ENCODE measurements around the gene LY6G5C. TPM values are rescaled to one million over a fixed set of nuclear protein-coding genes. Genes with fewer than 3 reads are reported as not detected.

Gene LY6G5C
- total and polyA plus RNA-seq, 2 of the 13 experiments (the other 11 are each of a cell fraction or from before 2014, with no cell fraction given), result 0.33 to 0.55 TPM

DNA sequence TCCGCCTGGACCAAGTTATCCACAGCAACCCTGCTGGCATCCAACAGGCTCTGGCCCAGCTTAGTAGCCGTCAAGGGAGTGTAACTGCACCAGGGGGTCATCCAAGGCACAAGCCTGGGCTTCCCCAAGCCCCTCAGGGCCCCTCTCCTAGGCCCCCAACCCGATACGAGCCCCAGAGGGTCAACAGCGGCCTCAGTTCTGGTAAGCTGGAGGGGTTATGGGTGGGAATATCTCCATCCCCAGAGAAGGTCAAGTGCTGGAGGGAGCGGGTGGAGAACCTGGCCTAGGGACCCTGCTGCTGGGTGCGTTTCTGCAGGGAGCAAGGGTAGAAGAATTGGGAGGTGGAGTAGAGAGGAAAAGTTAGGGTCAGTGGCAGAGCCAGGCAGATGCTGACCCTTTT, 47.4 kb downstream of the LY6G5C start:
- Histone ChIP-seq H2AFZ (ENCODE audit: low read length) (no peak overlapping the region), H3K79me2 (ENCODE audit: insufficient read depth, low read length) (no peaks in the 10 kb centered on the region), H4K20me1 (ENCODE audit: insufficient read depth, low read length) (no peaks in the 10 kb centered on the region; the same call in 1 of the 2 replicates), H3K4me2 (ENCODE audit: low read depth, low read length) (no peak overlapping the region), H3K4me1 (ENCODE audit: insufficient read depth, low read length) (no peaks in the 10 kb centered on the region), H3K36me3 (replicated peaks in 1 of 2; ENCODE audit: control insufficient read depth in 1 of 2, insufficient read depth in 2 of 2, low read length in 2 of 2) (peaks cover 62 to 89% of the 10 kb centered on the region in 2 experiments), H3K9me3 (ENCODE audit: low read length) (no peaks in the 10 kb centered on the region), H3K4me3 (replicated peaks in 1 of 3; ENCODE audit: insufficient read depth in 1 of 3, low read depth in 2 of 3, low read length in 3 of 3) (no peak overlapping the region), H3K9ac (ENCODE audit: insufficient read depth, low read depth, low read length) (no peak overlapping the region), H3K27me3 (ENCODE audit: control insufficient read depth in 1 of 2, insufficient read depth in 2 of 2, low read length in 2 of 2) (no peaks in the 10 kb centered on the region), H3K27ac (ENCODE audit: extremely low read length, insufficient read depth, low read length) (no peak overlapping the region)
- BruUV-seq (replicated peaks), result no TSS peak
- CTCF ChIA-PET (ENCODE audit: low intra/inter-chr PET ratio, low total read pairs), result no interaction called here
- in situ Hi-C loops (cut with HindIII; ENCODE audit: extremely low pct_ligation_motif_present, low pct_unique_long_range_greater_than_20kb) (no loop called here), intact Hi-C loops (cut with micrococcal nuclease; ENCODE audit: unreplicated experiment) (no loop called here)
- DNase-seq (ENCODE audit: low spot score) (no peak), FAIRE-seq (no peak), ATAC-seq (no peak)
- POLR2A ChIA-PET, result interaction anchor here (1.2 to 3.4 kb wide), 7 partner anchors 10 to 27 kb away, joined by 3 to 20 read pairs (median 5); partner anchors contain the start of genes BAG6, C6orf47 and PRRC2A
- WGBS (ENCODE audit: low lambda C conversion rate), result 97% methylated on average over 7 of the region's 7 CpGs
- TF ChIP-seq, protein P1, sequence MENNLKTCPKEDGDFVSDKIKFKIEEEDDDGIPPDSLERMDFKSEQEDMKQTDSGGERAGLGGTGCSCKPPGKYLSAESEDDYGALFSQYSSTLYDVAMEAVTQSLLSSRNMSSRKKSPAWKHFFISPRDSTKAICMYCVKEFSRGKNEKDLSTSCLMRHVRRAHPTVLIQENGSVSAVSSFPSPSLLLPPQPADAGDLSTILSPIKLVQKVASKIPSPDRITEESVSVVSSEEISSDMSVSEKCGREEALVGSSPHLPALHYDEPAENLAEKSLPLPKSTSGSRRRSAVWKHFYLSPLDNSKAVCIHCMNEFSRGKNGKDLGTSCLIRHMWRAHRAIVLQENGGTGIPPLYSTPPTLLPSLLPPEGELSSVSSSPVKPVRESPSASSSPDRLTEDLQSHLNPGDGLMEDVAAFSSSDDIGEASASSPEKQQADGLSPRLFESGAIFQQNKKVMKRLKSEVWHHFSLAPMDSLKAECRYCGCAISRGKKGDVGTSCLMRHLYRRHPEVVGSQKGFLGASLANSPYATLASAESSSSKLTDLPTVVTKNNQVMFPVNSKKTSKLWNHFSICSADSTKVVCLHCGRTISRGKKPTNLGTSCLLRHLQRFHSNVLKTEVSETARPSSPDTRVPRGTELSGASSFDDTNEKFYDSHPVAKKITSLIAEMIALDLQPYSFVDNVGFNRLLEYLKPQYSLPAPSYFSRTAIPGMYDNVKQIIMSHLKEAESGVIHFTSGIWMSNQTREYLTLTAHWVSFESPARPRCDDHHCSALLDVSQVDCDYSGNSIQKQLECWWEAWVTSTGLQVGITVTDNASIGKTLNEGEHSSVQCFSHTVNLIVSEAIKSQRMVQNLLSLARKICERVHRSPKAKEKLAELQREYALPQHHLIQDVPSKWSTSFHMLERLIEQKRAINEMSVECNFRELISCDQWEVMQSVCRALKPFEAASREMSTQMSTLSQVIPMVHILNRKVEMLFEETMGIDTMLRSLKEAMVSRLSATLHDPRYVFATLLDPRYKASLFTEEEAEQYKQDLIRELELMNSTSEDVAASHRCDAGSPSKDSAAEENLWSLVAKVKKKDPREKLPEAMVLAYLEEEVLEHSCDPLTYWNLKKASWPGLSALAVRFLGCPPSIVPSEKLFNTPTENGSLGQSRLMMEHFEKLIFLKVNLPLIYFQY (CRISPR knock-in tag; IDR thresholded peaks at IDR 0.05; ENCODE audit: borderline replicate concordance), result no peak
- TF ChIP-seq, protein P2, sequence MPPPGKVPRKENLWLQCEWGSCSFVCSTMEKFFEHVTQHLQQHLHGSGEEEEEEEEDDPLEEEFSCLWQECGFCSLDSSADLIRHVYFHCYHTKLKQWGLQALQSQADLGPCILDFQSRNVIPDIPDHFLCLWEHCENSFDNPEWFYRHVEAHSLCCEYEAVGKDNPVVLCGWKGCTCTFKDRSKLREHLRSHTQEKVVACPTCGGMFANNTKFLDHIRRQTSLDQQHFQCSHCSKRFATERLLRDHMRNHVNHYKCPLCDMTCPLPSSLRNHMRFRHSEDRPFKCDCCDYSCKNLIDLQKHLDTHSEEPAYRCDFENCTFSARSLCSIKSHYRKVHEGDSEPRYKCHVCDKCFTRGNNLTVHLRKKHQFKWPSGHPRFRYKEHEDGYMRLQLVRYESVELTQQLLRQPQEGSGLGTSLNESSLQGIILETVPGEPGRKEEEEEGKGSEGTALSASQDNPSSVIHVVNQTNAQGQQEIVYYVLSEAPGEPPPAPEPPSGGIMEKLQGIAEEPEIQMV (CRISPR knock-in tag; IDR thresholded peaks at IDR 0.05; ENCODE audit: low read depth), result no peak
- TF ChIP-seq ZNF225 (CRISPR knock-in tag; IDR thresholded peaks at IDR 0.05) (0 out of 2 replicates have a peak, but pooled peaks have one; percentile 60), ASH2L (IDR thresholded peaks at IDR 0.05; ENCODE audit: insufficient read length, low read depth, low read length) (no peak), ZNF569 (CRISPR knock-in tag; IDR thresholded peaks at IDR 0.05; ENCODE audit: borderline replicate concordance) (no peak), SIX1 (CRISPR knock-in tag; IDR thresholded peaks at IDR 0.05; ENCODE audit: borderline replicate concordance) (no peak), ZNF510 (CRISPR knock-in tag; IDR thresholded peaks at IDR 0.05; ENCODE audit: low read depth) (no peak), ZSCAN30 (CRISPR knock-in tag; IDR thresholded peaks at IDR 0.05) (no peak), AGO1 (IDR thresholded peaks at IDR 0.05; ENCODE audit: low read depth, low read length, poor library complexity, severe bottlenecking) (no peak), ELF4 (CRISPR knock-in tag; IDR thresholded peaks at IDR 0.05; ENCODE audit: borderline replicate concordance) (no peak), ZNF17 (CRISPR knock-in tag; IDR thresholded peaks at IDR 0.05) (no peak), ZNF230 (CRISPR knock-in tag; IDR thresholded peaks at IDR 0.05) (no peak), AGO2 (optimal IDR thresholded peaks at IDR 0.05; ENCODE audit: low read depth, low read length) (peak; percentile 80), DR1 (CRISPR knock-in tag; IDR thresholded peaks at IDR 0.05) (no peak), RARG (CRISPR knock-in tag; IDR thresholded peaks at IDR 0.05; ENCODE audit: low read depth) (no peak), ZNF124 (CRISPR knock-in tag; IDR thresholded peaks at IDR 0.05) (no peak), POLR2AphosphoS5 (IDR thresholded peaks at IDR 0.05; ENCODE audit: low read depth, low read length) (0 out of 2 replicates have a peak, but pooled peaks have one; percentile 14), ZFP62 (CRISPR knock-in tag; IDR thresholded peaks at IDR 0.05) (no peak)
- TF ChIP-seq, protein P3, sequence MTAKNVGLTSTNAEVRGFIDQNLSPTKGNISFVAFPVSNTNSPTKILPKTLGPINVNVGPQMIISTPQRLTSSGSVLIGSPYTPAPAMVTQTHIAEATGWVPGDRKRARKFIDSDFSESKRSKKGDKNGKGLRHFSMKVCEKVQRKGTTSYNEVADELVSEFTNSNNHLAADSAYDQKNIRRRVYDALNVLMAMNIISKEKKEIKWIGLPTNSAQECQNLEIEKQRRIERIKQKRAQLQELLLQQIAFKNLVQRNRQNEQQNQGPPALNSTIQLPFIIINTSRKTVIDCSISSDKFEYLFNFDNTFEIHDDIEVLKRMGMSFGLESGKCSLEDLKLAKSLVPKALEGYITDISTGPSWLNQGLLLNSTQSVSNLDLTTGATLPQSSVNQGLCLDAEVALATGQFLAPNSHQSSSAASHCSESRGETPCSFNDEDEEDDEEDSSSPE (CRISPR knock-in tag; IDR thresholded peaks at IDR 0.05), result no peak
